ENCODE results near the gene NAALADL2. TPM values are rescaled to one million over a fixed set of nuclear protein-coding genes. Genes with fewer than 3 reads are reported as not detected.

NAALADL2 gene
- total RNA-seq, 1 donor from 2014 or later: 12.5 TPM

- TF ChIP-seq POLR2A (IDR thresholded peaks at IDR 0.05): no peak
- TF ChIP-seq POLR2AphosphoS5 (IDR thresholded peaks at IDR 0.05; ENCODE audit: insufficient read depth in 1 of 2, low read depth in 1 of 2): peak in 1 of 2 donors; percentile 50
- TF ChIP-seq CTCF (IDR thresholded peaks at IDR 0.05): no peak
- Histone ChIP-seq H3K4me1 (peaks cover 5% of the 10 kb centered on the region), H3K4me3 (no peak overlapping the region), H3K27me3 (no peaks in the 10 kb centered on the region), H3K9me3 (no peaks in the 10 kb centered on the region), H3K27ac (no peak overlapping the region), H3K36me3 (no peaks in the 10 kb centered on the region)
- intact Hi-C loops (cut with DNase I): no loop called here
- no peak for DNase-seq (ENCODE audit: extremely low spot score in 2 of 2)
Measured at GRCh38 chr3:175346573-175347356, 487.6 kb downstream of the NAALADL2 start.

GRCh38 chr3:175349168-175349567 is 490.0 kb downstream of the NAALADL2 start:
- Histone ChIP-seq H3K4me1 (peaks cover 5% of the 10 kb centered on the region), H3K27me3 (no peaks in the 10 kb centered on the region), H3K36me3 (no peaks in the 10 kb centered on the region), H3K9me3 (no peaks in the 10 kb centered on the region), H3K27ac (no peak overlapping the region), H3K4me3 (no peak overlapping the region)
- no peak for TF ChIP-seq POLR2A (IDR thresholded peaks at IDR 0.05)
- no peak for TF ChIP-seq CTCF (IDR thresholded peaks at IDR 0.05)
- no peak for TF ChIP-seq POLR2AphosphoS5 (IDR thresholded peaks at IDR 0.05; ENCODE audit: insufficient read depth in 1 of 2, low read depth in 1 of 2)
- intact Hi-C loops (cut with DNase I): no loop called here
- no peak for DNase-seq (ENCODE audit: extremely low spot score in 2 of 2)

- Histone ChIP-seq H3K9me3 (no peaks in the 10 kb centered on the region), H3K4me1 (no peaks in the 10 kb centered on the region), H3K36me3 (no peaks in the 10 kb centered on the region), H3K27me3 (no peaks in the 10 kb centered on the region), H3K4me3 (no peak overlapping the region), H3K27ac (no peak overlapping the region)
- DNase-seq (ENCODE audit: extremely low spot score in 2 of 2): no peak
- TF ChIP-seq POLR2A (IDR thresholded peaks at IDR 0.05) (no peak), POLR2AphosphoS5 (IDR thresholded peaks at IDR 0.05; ENCODE audit: insufficient read depth in 1 of 2, low read depth in 1 of 2) (no peak), CTCF (IDR thresholded peaks at IDR 0.05) (no peak)
- intact Hi-C loops (cut with DNase I): no loop called here
Measured at GRCh38 chr3:175355801-175356335, 496.7 kb downstream of the NAALADL2 start.

- no peaks in the 10 kb centered on the region for H3K4me1 ChIP-seq
- H3K27me3 ChIP-seq: no peaks in the 10 kb centered on the region
- TF ChIP-seq CTCF (IDR thresholded peaks at IDR 0.05) (no peak), POLR2AphosphoS5 (IDR thresholded peaks at IDR 0.05; ENCODE audit: insufficient read depth in 1 of 2, low read depth in 1 of 2) (no peak), POLR2A (IDR thresholded peaks at IDR 0.05) (no peak)
- intact Hi-C loops (cut with DNase I): no loop called here
- H3K27ac ChIP-seq: no peak overlapping the region
- DNase-seq (ENCODE audit: extremely low spot score in 2 of 2): no peak
- H3K4me3 ChIP-seq: no peak overlapping the region
- no peaks in the 10 kb centered on the region for H3K9me3 ChIP-seq
- H3K36me3 ChIP-seq: no peaks in the 10 kb centered on the region
Measured at GRCh38 chr3:175356899-175357324, 497.8 kb downstream of the NAALADL2 start.

GRCh38 chr3:175357758-175358157 is 498.6 kb downstream of the NAALADL2 start:
- H3K9me3 ChIP-seq: no peaks in the 10 kb centered on the region
- H3K4me1 ChIP-seq: no peaks in the 10 kb centered on the region
- H3K27ac ChIP-seq: no peak overlapping the region
- intact Hi-C loops (cut with DNase I): no loop called here
- no peaks in the 10 kb centered on the region for H3K36me3 ChIP-seq
- no peaks in the 10 kb centered on the region for H3K27me3 ChIP-seq
- no peak overlapping the region for H3K4me3 ChIP-seq
- TF ChIP-seq POLR2A (IDR thresholded peaks at IDR 0.05) (no peak), POLR2AphosphoS5 (IDR thresholded peaks at IDR 0.05; ENCODE audit: insufficient read depth in 1 of 2, low read depth in 1 of 2) (no peak), CTCF (IDR thresholded peaks at IDR 0.05) (no peak)
- DNase-seq (ENCODE audit: extremely low spot score in 2 of 2): no peak

Measured in vagina (tissue), 2 donors.